T-cell (primary cell): ENCODE results near the gene LCLAT1. TPM values are rescaled to one million over a fixed set of nuclear protein-coding genes. Genes with fewer than 3 reads are reported as not detected.

Experiments
- ATAC-seq, 4 experiments: fragments of 200-7000 bp in 3 of 4; fragments of 150-1000 bp in 1 of 4; cut with Tn5 transposase; replicated peaks in 1 of 4; 1 replicate in 3 of 4; 2 replicates in 1 of 4; pipeline ENCODE4 v1.10.0; 2021; ENCODE audit warnings: moderate library complexity in 3 of 4, mild to moderate bottlenecking in 2 of 4, moderate number of reproducible peaks in 1 of 4
- CTCF ChIA-PET, 2 donors: fragments of 300-600 bp; sonication (Branson Sonifier 250); formaldehyde crosslinking; loops; one replicate each; lab custom pipeline; 2022; ENCODE audit warnings: antibody characterized with exemption in 2 of 2; lab: Charles Lee
- POLR2A ChIA-PET, 2 donors: fragments of 300-600 bp; sonication (Branson Sonifier 250); formaldehyde crosslinking; loops; one replicate each; lab custom pipeline; 2022; ENCODE audit warnings: antibody characterized with exemption in 2 of 2; lab: Charles Lee
- DNase-seq, 35 experiments: peaks; one replicate each; pipeline versions ENCODE4 v3.0.0 to v3.0.0-alpha.2; 2013 to 2023
- H3K27ac ChIP-seq: one replicate; pipeline ENCODE4 v1.5.1; 2013; ENCODE audit warnings: low read length
- H3K27me3 ChIP-seq, 2 experiments: replicated peaks in 1 of 2; 1 replicate in 1 of 2; 2 replicates in 1 of 2; pipeline versions ENCODE4 v1.6.1 to v1.7.0; 2013; ENCODE audit warnings: low read length in 1 of 2, mixed read lengths in 1 of 2; ENCODE audit not compliant: control insufficient read depth in 2 of 2, insufficient read depth in 2 of 2; ENCODE audit errors: extremely low read depth in 1 of 2
- H3K36me3 ChIP-seq, 2 donors: 1 replicate in 1 of 2; 2 replicates in 1 of 2; pipeline versions ENCODE4 v1.6.1 to v1.7.0; 2013; ENCODE audit warnings: low read length in 1 of 2; ENCODE audit not compliant: control insufficient read depth in 2 of 2, insufficient read depth in 1 of 2; ENCODE audit errors: extremely low read depth in 1 of 2
- H3K4me1 ChIP-seq, 2 experiments: 1 replicate in 1 of 2; 2 replicates in 1 of 2; pipeline versions ENCODE4 v1.6.1 to v1.7.0; 2013; ENCODE audit warnings: low read length in 2 of 2, mixed read lengths in 1 of 2; ENCODE audit not compliant: insufficient read depth in 2 of 2, control insufficient read depth in 1 of 2; ENCODE audit errors: extremely low read depth in 1 of 2
- H3K4me3 ChIP-seq, 2 donors: 1 replicate in 1 of 2; 2 replicates in 1 of 2; pipeline versions ENCODE4 v1.5.1 to v1.7.0; 2013; ENCODE audit warnings: mild to moderate bottlenecking in 2 of 2, low read length in 1 of 2, moderate library complexity in 1 of 2; ENCODE audit not compliant: control insufficient read depth in 1 of 2; ENCODE audit errors: extremely low read depth in 1 of 2
- H3K9me3 ChIP-seq: 2 replicates; pipeline ENCODE4 v1.7.0; 2013
- H3K27ac Mint-ChIP-seq, 2 donors: one replicate each; pipeline ENCODE4 v1.8.0; 2020 to 2021; ENCODE audit warnings: mild to moderate bottlenecking in 2 of 2, mixed read lengths in 2 of 2
- H3K27me3 Mint-ChIP-seq, 2 donors: one replicate each; pipeline ENCODE4 v1.8.0; 2021 to 2022; ENCODE audit warnings: mixed read lengths in 2 of 2
- H3K36me3 Mint-ChIP-seq: one replicate; pipeline ENCODE4 v1.8.0; 2021; ENCODE audit warnings: mixed read lengths
- H3K4me1 Mint-ChIP-seq, 3 donors: one replicate each; pipeline ENCODE4 v1.8.0; 2020 to 2022; ENCODE audit warnings: mixed read lengths in 3 of 3, mild to moderate bottlenecking in 1 of 3
- H3K4me3 Mint-ChIP-seq, 3 donors: one replicate each; pipeline ENCODE4 v1.8.0; 2020 to 2022; ENCODE audit warnings: mild to moderate bottlenecking in 3 of 3, mixed read lengths in 3 of 3, moderate library complexity in 3 of 3
- H3K9me3 Mint-ChIP-seq, 3 donors: one replicate each; pipeline ENCODE4 v1.8.0; 2020 to 2022; ENCODE audit warnings: mixed read lengths in 3 of 3
- WGBS: methylation state at CpG from one replicate; pipeline ENCODE4 v1.1.5; 2013; ENCODE audit warnings: missing lambda C conversion rate; ENCODE audit not compliant: insufficient coverage; 5-methylcytosine and 5-hydroxymethylcytosine counted together
- total RNA-seq, 35 experiments: library from RNA in 6 of 35; stranded (reverse) in 6 of 35; fragments of 120-200 nt in 1 of 35; gene quantifications; one replicate each; pipeline versions ENCODE4 v1.2.1 to v1.2.4 and lab custom pipeline; 2013 to 2026

The LCLAT1 gene
- total RNA-seq, 5 donors from 2014 or later (not counting 1 experiment from before 2014, with no cell fraction given) = 13.8 to 33.0 (median 19.6) TPM

DNA sequence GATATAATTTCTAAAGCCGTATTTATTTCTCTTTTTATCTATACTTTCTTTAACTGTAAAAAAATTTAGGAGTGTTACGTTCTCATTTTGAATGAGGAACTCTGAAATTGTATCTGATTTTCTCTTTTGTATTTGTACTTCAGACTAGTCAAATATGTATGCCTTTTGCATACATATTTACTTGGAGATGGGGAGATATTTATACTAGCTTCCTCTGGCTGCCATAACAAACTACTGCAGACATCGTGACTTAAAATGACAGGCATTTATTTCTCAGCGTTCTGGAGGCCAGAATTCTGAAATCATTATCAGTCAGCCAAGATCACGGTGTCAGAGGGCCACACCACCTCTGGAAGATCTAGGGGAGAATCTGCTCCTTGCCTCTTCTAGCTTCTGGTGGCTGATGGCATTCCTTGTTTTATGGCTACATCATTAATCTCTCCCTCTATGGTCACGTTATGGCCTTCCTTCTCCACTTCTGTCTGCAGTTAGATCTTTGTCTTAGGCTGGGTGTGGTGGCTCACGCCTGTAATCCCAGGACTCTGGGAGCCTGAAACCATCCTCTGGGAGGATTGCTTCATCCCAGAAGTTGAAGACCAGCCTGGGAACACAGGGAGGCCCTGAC lies 8.2 kb downstream of the LCLAT1 start:
- Mint-ChIP-seq H3K4me3 (no peak overlapping the region), H3K9me3 (peaks cover 0 to 4% (median 0%) of the 10 kb centered on the region in 3 donors), H3K27ac (no peak overlapping the region), H3K36me3 (peaks cover 14% of the 10 kb centered on the region), H3K4me1 (peaks cover 63 to 89% (median 67%) of the 10 kb centered on the region in 3 donors), H3K27me3 (no peaks in the 10 kb centered on the region)
- WGBS = 70% methylated on average over 3 of the region's 7 CpGs
- H3K27me3 ChIP-seq = no peaks in the 10 kb centered on the region
- H3K36me3 ChIP-seq = no peaks in the 10 kb centered on the region
- no peak overlapping the region for H3K4me3 ChIP-seq
- H3K4me1 ChIP-seq = peaks cover 8 to 13% of the 10 kb centered on the region in 2 experiments
- no peak overlapping the region for H3K27ac ChIP-seq
- H3K9me3 ChIP-seq = no peaks in the 10 kb centered on the region
- ChIA-PET CTCF (no interaction called here), POLR2A (no interaction called here)
- DNase-seq = no peak
- no peak for ATAC-seq

DNA sequence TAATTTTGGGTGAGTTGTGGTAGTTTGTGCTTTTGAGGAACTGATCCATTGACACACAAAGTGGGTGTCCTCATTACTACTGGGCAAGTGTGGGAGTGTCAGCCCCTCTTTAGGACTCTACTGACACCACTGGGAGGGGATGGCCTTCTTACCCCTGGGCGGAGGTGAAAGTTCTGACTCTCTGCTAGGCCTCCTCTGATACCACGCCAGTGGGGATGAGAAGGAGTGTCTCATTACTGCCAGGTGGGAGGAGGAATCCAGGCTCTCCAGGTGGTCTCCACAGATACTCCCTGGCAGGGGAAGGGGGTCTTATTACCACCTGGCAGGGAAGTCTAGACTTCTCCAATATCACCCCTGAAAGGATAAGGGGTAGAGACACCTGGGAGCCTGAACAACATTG lies 9.1 kb downstream of the LCLAT1 start:
- no peak for DNase-seq
- CTCF ChIA-PET = no interaction called here
- H3K4me1 Mint-ChIP-seq = peaks cover 63 to 89% (median 68%) of the 10 kb centered on the region in 3 donors

DNA sequence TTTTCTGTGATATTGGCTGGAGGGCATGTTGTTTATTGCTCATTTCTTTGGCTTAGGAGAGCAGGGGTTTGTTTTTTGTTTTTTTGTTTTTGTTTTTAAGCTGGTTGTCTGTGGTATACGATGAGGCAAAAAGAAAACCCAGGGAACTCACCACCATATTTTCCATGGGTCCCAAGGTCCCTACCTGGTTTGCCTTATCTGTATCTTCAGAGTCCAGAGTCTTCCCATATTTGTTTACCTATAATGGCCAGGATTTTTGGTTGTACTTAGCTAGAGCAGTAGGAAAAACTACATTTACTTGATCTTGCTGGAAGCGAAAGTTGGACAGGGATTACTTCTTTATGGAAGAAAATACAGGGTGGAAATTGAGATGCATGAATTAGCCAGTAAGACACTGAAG lies 9.5 kb downstream of the LCLAT1 start:
- Mint-ChIP-seq H3K27ac (no peak overlapping the region), H3K36me3 (peaks cover 14% of the 10 kb centered on the region), H3K4me3 (peak overlapping the region in 1 of 3 donors; percentile 5), H3K9me3 (peaks cover 0 to 4% (median 0%) of the 10 kb centered on the region in 3 donors), H3K4me1 (peaks cover 63 to 89% (median 66%) of the 10 kb centered on the region in 3 donors), H3K27me3 (no peaks in the 10 kb centered on the region)
- ChIA-PET CTCF (interaction anchor here in 1 of 2 donors (1.0 to 1.1 kb wide), 2 partner anchors 12 to 216 kb away, joined by 3 to 8 read pairs; no protein-coding TSS in a partner anchor), POLR2A (interaction anchor here in 1 of 2 donors (0.9 kb wide), 1 partner anchor 9 kb away, joined by 4 read pairs; the partner anchor contains the start of gene LCLAT1)
- Histone ChIP-seq H3K36me3 (peaks cover 0 to 3% of the 10 kb centered on the region in 2 donors), H3K27me3 (no peaks in the 10 kb centered on the region), H3K4me1 (peaks cover 7 to 13% of the 10 kb centered on the region in 2 experiments), H3K4me3 (no peak overlapping the region), H3K27ac (no peak overlapping the region), H3K9me3 (no peaks in the 10 kb centered on the region)
- no CpG with 5 or more reads among the region's 2 CpGs for WGBS
- DNase-seq (no peak), ATAC-seq (no peak)

More for the DNA sequence above, 9.1 kb downstream of the LCLAT1 start:
- Mint-ChIP-seq H3K27ac (no peak overlapping the region), H3K36me3 (peaks cover 13% of the 10 kb centered on the region), H3K27me3 (no peaks in the 10 kb centered on the region), H3K9me3 (peaks cover 0 to 4% (median 0%) of the 10 kb centered on the region in 3 donors), H3K4me3 (peak overlapping the region in 1 of 3 donors; percentile 5)
- H3K36me3 ChIP-seq = no peaks in the 10 kb centered on the region
- H3K9me3 ChIP-seq = no peaks in the 10 kb centered on the region
- ATAC-seq = no peak
- H3K27me3 ChIP-seq = no peaks in the 10 kb centered on the region
- H3K4me3 ChIP-seq = no peak overlapping the region
- peaks cover 7 to 13% of the 10 kb centered on the region in 2 experiments for H3K4me1 ChIP-seq
- H3K27ac ChIP-seq = no peak overlapping the region
- WGBS = 100% methylated on average over 1 of the region's 2 CpGs
- POLR2A ChIA-PET = interaction anchor here in 1 of 2 donors (0.9 kb wide), 1 partner anchor 9 kb away, joined by 4 read pairs; the partner anchor contains the start of gene LCLAT1

DNA sequence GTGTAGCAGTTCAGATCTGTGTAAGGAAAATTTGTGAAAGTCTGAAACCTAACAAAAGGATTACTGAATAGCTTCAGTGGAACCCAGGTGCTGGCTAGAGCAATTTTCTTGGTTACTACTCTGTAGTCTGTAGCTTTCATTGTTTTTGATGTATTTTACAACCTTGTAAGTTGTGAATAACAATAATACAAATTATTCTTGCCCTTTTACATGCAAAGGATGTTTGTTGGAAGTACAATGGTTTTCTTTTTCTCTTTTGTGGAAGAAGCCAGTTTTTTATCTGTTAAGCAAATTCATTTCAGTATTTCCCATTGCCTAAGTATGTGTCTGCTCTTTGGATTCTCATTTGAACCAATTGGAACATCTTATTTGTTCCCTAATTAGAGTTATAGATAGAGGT lies 10.2 kb downstream of the LCLAT1 start:
- no peak overlapping the region for H3K4me3 Mint-ChIP-seq
- ATAC-seq (no peak), DNase-seq (no peak)
- Histone ChIP-seq H3K4me3 (no peak overlapping the region), H3K27ac (no peak overlapping the region), H3K27me3 (no peaks in the 10 kb centered on the region), H3K36me3 (peaks cover 0 to 3% of the 10 kb centered on the region in 2 donors), H3K9me3 (no peaks in the 10 kb centered on the region), H3K4me1 (peaks cover 8 to 13% of the 10 kb centered on the region in 2 experiments)
- H3K27me3 Mint-ChIP-seq = no peaks in the 10 kb centered on the region
- peaks cover 0 to 4% (median 0%) of the 10 kb centered on the region in 3 donors for H3K9me3 Mint-ChIP-seq
- peaks cover 64 to 87% (median 65%) of the 10 kb centered on the region in 3 donors for H3K4me1 Mint-ChIP-seq
- POLR2A ChIA-PET = no interaction called here
- H3K36me3 Mint-ChIP-seq = peaks cover 14% of the 10 kb centered on the region
- H3K27ac Mint-ChIP-seq = no peak overlapping the region
- CTCF ChIA-PET = interaction anchor here in 1 of 2 donors (1.0 to 1.1 kb wide), 2 partner anchors 12 to 216 kb away, joined by 3 to 8 read pairs; no protein-coding TSS in a partner anchor

DNA sequence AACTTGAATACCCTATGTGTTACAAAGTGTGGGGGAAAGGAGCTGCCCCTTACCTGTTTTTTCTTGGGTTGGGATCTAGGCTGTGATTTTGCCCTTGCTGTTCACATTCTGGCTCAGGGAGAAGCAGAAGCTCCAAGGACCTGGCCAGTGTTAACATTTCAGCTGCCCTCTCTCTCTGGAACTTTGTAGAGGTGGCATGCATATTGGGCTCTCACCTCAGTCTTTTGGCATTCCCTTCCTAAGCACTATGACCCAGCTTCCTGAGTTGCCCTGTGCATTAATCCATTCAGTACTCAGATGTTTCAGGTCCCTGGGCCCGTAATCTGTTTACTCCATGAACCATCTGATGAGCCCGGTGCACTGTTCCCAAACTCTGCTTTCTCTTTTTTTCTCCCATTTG lies 12.1 kb downstream of the LCLAT1 start:
- Mint-ChIP-seq H3K27me3 (no peaks in the 10 kb centered on the region), H3K36me3 (peaks cover 10% of the 10 kb centered on the region), H3K4me1 (peaks cover 61 to 84% (median 65%) of the 10 kb centered on the region in 3 donors), H3K27ac (peak overlapping the region in 1 of 2 donors; percentile 44), H3K4me3 (no peak overlapping the region), H3K9me3 (peaks cover 0 to 4% (median 0%) of the 10 kb centered on the region in 3 donors)
- ATAC-seq = no peak
- DNase-seq = no peak
- CTCF ChIA-PET = interaction anchor here in 1 of 2 donors (0.8 kb wide), 1 partner anchor 294 kb away, joined by 3 read pairs; no protein-coding TSS in a partner anchor
- WGBS = 100% methylated on average over 1 of the region's 2 CpGs
- Histone ChIP-seq H3K36me3 (peaks cover 0 to 3% of the 10 kb centered on the region in 2 donors), H3K27me3 (no peaks in the 10 kb centered on the region), H3K4me3 (no peak overlapping the region), H3K4me1 (peaks cover 7 to 13% of the 10 kb centered on the region in 2 experiments), H3K27ac (no peak overlapping the region), H3K9me3 (no peaks in the 10 kb centered on the region)
- POLR2A ChIA-PET = interaction anchor here in 1 of 2 donors (0.5 to 0.6 kb wide), 2 partner anchors 30 to 116 kb away, joined by 4 to 5 read pairs; no protein-coding TSS in a partner anchor

DNA sequence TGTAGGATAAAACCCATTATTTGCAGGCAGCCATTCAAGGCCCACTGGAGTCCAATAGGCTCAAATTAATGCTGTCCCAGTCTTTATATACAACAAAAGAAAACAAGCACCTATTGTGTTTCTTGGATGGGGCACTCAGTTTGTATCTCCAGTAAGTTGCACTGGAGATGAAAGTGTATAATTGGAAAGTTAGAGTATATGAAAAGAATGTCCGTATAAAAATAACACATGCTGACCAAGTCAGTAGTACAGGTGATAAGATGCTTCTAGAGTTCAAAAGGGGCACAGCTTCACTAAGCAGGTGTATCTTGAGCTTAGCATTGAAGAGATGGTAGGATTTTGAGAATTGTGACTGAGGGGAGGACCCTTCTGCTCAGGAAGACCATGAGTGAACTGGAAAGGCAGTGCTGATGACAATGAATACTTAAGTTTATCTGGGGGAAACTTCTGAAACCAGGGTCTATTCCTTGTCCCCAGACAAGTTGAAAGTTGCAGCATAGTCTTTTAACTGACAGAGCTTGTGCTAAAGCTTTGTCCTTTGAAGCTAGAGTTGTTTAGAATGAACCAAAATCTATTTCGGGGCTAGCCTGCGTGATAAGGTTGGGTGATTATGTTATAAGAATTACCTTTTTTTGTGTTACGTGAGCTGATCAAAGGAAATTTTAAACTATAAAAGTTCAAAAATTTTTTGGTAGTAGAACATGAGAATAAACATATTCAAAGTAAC lies 15.2 kb downstream of the LCLAT1 start:
- Histone ChIP-seq H3K36me3 (peaks cover 0 to 3% of the 10 kb centered on the region in 2 donors), H3K4me3 (no peak overlapping the region), H3K9me3 (no peaks in the 10 kb centered on the region), H3K4me1 (peaks cover 4 to 10% of the 10 kb centered on the region in 2 experiments), H3K27ac (no peak overlapping the region), H3K27me3 (no peaks in the 10 kb centered on the region)
- Mint-ChIP-seq H3K27ac (peak overlapping the region; percentile 47 to 88), H3K4me3 (no peak overlapping the region), H3K9me3 (peaks cover 0 to 4% (median 0%) of the 10 kb centered on the region in 3 donors), H3K27me3 (no peaks in the 10 kb centered on the region), H3K36me3 (peaks cover 10% of the 10 kb centered on the region), H3K4me1 (peaks cover 53 to 73% (median 59%) of the 10 kb centered on the region in 3 donors)
- ATAC-seq (peak in 2 of 4 experiments; percentile 37 to 50), DNase-seq (no peak)
- POLR2A ChIA-PET = interaction anchor here in 1 of 2 donors (0.6 kb wide), 1 partner anchor 40 kb away, joined by 3 read pairs; no protein-coding TSS in a partner anchor
- CTCF ChIA-PET = interaction anchor here (0.5 to 0.8 kb wide), 5 partner anchors 16 to 135 kb away, joined by 3 to 4 read pairs (median 3); no protein-coding TSS in a partner anchor
- WGBS = 83% methylated on average over 1 of the region's 4 CpGs
